Esophagus squamous epithelium (tissue), 4 donors: ENCODE results near the gene TRMU.

Source experiments
- CTCF ChIP-seq, 6 experiments: fragments of 450-650 bp in 4 of 6; fragments of 200-600 bp in 2 of 6; sonication (generic) in 2 of 6; IDR thresholded peaks; one replicate each; pipeline ENCODE4 v1.5.1; 2016 to 2019; ENCODE audit warnings: antibody characterized with exemption in 6 of 6, mild to moderate bottlenecking in 4 of 6, moderate library complexity in 4 of 6
- POLR2A ChIP-seq, 4 donors: fragments of 450-650 bp; IDR thresholded peaks; one replicate each; pipeline ENCODE4 v1.6.1; 2017; ENCODE audit warnings: antibody characterized with exemption in 4 of 4, mild to moderate bottlenecking in 4 of 4, moderate library complexity in 3 of 4

- no peak for TF ChIP-seq CTCF (IDR thresholded peaks at IDR 0.05)
- no peak for TF ChIP-seq POLR2A (IDR thresholded peaks at IDR 0.05)
These were observed 19.4 kb downstream of the TRMU start for GRCh38 chr22:46354993-46355305.
